A549 (cell line): Measurements from ENCODE around the gene SYNGR2. TPM values are rescaled to one million over a fixed set of nuclear protein-coding genes. Genes with fewer than 3 reads are reported as not detected.
"Not testable (repeated sequence)": the region's sequence is repeated elsewhere in the genome, so short reads cannot be mapped to it uniquely, and the experiment has no call there.

ENCODE experiments used
- ATAC-seq, 2 experiments: fragments of 200-7000 bp in 1 of 2; fragments of >200 bp in 1 of 2; cut with Nextera tagmentation in 1 of 2; cut with Tn5 transposase in 1 of 2; 3 replicates each; pipeline versions ENCODE4 v1.8.0 to v1.9.1; 2018 to 2020; ENCODE audit warnings: mild to moderate bottlenecking in 1 of 2, moderate library complexity in 1 of 2
- CTCF ChIA-PET: fragments of 300-600 bp; sonication (Branson Sonifier 250); formaldehyde crosslinking; extraction: SDS; loops from one replicate; lab custom pipeline; 2021; ENCODE audit warnings: antibody characterized with exemption, inconsistent platforms; lab: Yijun Ruan, JAX
- POLR2A ChIA-PET: fragments of 350-600 bp; formaldehyde crosslinking; extraction: SDS; loops from one replicate; lab custom pipeline; 2021; ENCODE audit warnings: antibody characterized with exemption, inconsistent platforms; lab: Yijun Ruan, JAX
- DNase-seq, 2 experiments: peaks; one replicate each; pipeline versions ENCODE4 v3.0.0 to v3.0.0-alpha.2; 2011 to 2016; ENCODE audit warnings: low read depth in 1 of 2, low spot score in 1 of 2
- FAIRE-seq: peaks from 2 replicates; lab custom pipeline; 2011; peaks lifted over from hg19 to GRCh38; lab: Jason Lieb, UNC
- H3K27ac ChIP-seq, 2 experiments: fragments of >200 bp; sonication (Bioruptor Twin); formaldehyde crosslinking; 3 replicates each; pipeline ENCODE4 v1.5.1; 2016 to 2017
- H3K4me1 ChIP-seq: fragments of >200 bp; sonication (Bioruptor Twin); formaldehyde crosslinking; 3 replicates; pipeline ENCODE4 v1.6.1; 2016
- H3K4me2 ChIP-seq: fragments of >200 bp; sonication (Bioruptor Twin); formaldehyde crosslinking; 3 replicates; pipeline ENCODE4 v1.6.1; 2016
- H3K4me3 ChIP-seq: fragments of >200 bp; sonication (Bioruptor Twin); formaldehyde crosslinking; 3 replicates; pipeline ENCODE4 v1.5.1; 2016
- H3K9me3 ChIP-seq: fragments of >200 bp; sonication (Bioruptor Twin); formaldehyde crosslinking; 3 replicates; pipeline ENCODE4 v1.6.1; 2016
- ATOH8 ChIP-seq: fragments of 250-450 bp; sonication (Bioruptor Pico); IDR thresholded peaks from 2 replicates; pipeline ENCODE4 v1.5.0; 2020; ENCODE audit warnings: low read depth, mild to moderate bottlenecking, moderate library complexity
- CHD2 ChIP-seq: fragments of 150-350 bp; IDR thresholded peaks from 2 replicates; pipeline ENCODE4 v1.6.1; 2014; ENCODE audit warnings: low read length; ENCODE audit not compliant: partially characterized antibody
- EHMT2 ChIP-seq: fragments of 200-600 bp; sonication (generic); IDR thresholded peaks from 2 replicates; pipeline ENCODE4 v1.6.1; 2016; ENCODE audit warnings: antibody characterized with exemption, low read depth, mild to moderate bottlenecking, moderate library complexity
- EP300 ChIP-seq, 2 experiments: fragments of >200 bp; sonication (Bioruptor Twin); formaldehyde crosslinking; IDR thresholded peaks; 2 replicates in 1 of 2; 3 replicates in 1 of 2; pipeline ENCODE4 v1.6.1; 2016 to 2017
- FOSB ChIP-seq: fragments of 250-450 bp; sonication (Bioruptor Pico); IDR thresholded peaks from 2 replicates; pipeline ENCODE4 v1.5.0; 2020; ENCODE audit warnings: mild to moderate bottlenecking, moderate library complexity
- FOXS1 ChIP-seq: fragments of 250-450 bp; sonication (Bioruptor Pico); IDR thresholded peaks from 2 replicates; pipeline ENCODE4 v1.5.0; 2020; ENCODE audit warnings: mild to moderate bottlenecking, moderate library complexity
- HMGXB4 ChIP-seq: fragments of 250-450 bp; sonication (Bioruptor Pico); IDR thresholded peaks from 2 replicates; pipeline ENCODE4 v1.5.0; 2021; ENCODE audit warnings: mild to moderate bottlenecking, moderate library complexity, borderline replicate concordance
- JUN ChIP-seq, 2 experiments: fragments of >200 bp; sonication (Bioruptor Twin); formaldehyde crosslinking; IDR thresholded peaks; 2 replicates in 1 of 2; 3 replicates in 1 of 2; pipeline ENCODE4 v1.6.1; 2016 to 2017
- MYC ChIP-seq: IDR thresholded peaks from 2 replicates; pipeline ENCODE4 v1.6.1; 2012; ENCODE audit warnings: mild to moderate bottlenecking, inconsistent platforms, low read length, improper control_type of control experiment, borderline replicate concordance
- NFE2L2 ChIP-seq: fragments of 150-350 bp; conservative IDR thresholded peaks from 2 replicates; pipeline ENCODE4 v1.6.1; 2014; ENCODE audit warnings: low read length
- NPAS2 ChIP-seq: fragments of 250-450 bp; sonication (Bioruptor Pico); IDR thresholded peaks from 2 replicates; pipeline ENCODE4 v1.8.0; 2022; ENCODE audit warnings: mild to moderate bottlenecking, moderate library complexity, borderline replicate concordance
- PBX3 ChIP-seq: IDR thresholded peaks from 2 replicates; pipeline ENCODE4 v1.6.1; 2012
- RAD21 ChIP-seq, 2 experiments: fragments of >200 bp in 1 of 2; sonication (Bioruptor Twin) in 1 of 2; formaldehyde crosslinking in 1 of 2; IDR thresholded peaks in 1 of 2; conservative IDR thresholded peaks in 1 of 2; 2 replicates in 1 of 2; 3 replicates in 1 of 2; pipeline ENCODE4 v1.6.1; 2012 to 2018; ENCODE audit warnings: inconsistent platforms in 1 of 2
- SREBF2 ChIP-seq: fragments of 450-650 bp; IDR thresholded peaks from 2 replicates; pipeline ENCODE4 v1.6.1; 2014; ENCODE audit warnings: mild to moderate bottlenecking, moderate library complexity
- TFCP2L1 ChIP-seq: fragments of 250-450 bp; sonication (Bioruptor Pico); IDR thresholded peaks from 2 replicates; pipeline ENCODE4 v1.5.0; 2021; ENCODE audit warnings: mild to moderate bottlenecking
- TP53 ChIP-seq: fragments of 250-450 bp; sonication (Bioruptor Pico); IDR thresholded peaks from 2 replicates; pipeline ENCODE4 v1.5.0; 2021; ENCODE audit warnings: mild to moderate bottlenecking, moderate library complexity
- WGBS: methylation state at CpG from one replicate; pipeline ENCODE4 v1.1.6; 2017; ENCODE audit errors: missing lambda C conversion rate; 5-methylcytosine and 5-hydroxymethylcytosine counted together
- polyA plus RNA-seq, 4 experiments: library from polyadenylated mRNA; depleted of rRNA in 3 of 4; stranded (reverse); fragments of >200 nt; fragmentation: RNase III in 1 of 4; extraction: RNeasy Plus Mini Kit Qiagen cat#74134 plus additional on column Dnase treatment in 1 of 4; gene quantifications; 2 replicates in 3 of 4; 3 replicates in 1 of 4; pipeline ENCODE4 v1.2.3, GENCODE V29; 2011 to 2017
- TF ChIP-seq, protein P1 (sequence below): fragments of >200 bp; sonication (Bioruptor Twin); formaldehyde crosslinking; IDR thresholded peaks from 2 replicates; pipeline ENCODE4 v1.6.1; 2016

The SYNGR2 gene
- polyA plus RNA-seq, 2 of the 4 experiments (the other 2 are of a cell fraction), result 102 to 113 TPM

DNA sequence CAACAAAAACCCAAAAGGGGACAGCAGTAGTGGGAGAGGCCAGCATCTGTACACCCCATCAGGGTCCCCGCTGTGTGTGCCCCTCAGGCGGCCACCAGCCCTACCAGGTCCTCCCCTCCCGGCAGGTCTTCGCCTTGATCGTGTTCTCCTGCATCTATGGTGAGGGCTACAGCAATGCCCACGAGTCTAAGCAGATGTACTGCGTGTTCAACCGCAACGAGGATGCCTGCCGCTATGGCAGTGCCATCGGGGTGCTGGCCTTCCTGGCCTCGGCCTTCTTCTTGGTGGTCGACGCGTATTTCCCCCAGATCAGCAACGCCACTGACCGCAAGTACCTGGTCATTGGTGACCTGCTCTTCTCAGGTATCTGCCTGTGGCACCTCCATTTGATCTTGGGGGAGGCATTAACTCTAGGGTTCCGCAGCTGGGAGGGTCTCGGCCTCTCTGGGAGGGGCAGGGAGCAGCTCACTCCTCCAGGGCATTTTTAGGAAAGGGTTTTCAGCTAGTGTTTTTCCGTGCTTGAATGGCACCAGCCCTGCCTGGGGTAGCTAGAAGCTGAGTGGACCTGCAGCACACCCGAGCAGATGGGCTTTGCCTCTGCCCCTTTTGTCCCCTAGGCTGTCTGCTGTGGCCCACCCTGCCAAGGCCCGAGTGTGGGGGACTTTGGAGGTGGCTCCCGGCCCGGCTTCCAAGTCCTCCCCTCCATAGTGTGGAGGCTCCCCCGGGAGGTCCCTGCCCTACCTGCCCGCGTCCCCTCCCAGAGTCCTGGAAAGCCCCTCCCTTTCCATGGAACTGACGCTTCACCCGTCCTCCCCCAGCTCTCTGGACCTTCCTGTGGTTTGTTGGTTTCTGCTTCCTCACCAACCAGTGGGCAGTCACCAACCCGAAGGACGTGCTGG lies 2.6 kb downstream of the SYNGR2 start:
- POLR2A ChIA-PET, result no interaction called here
- Histone ChIP-seq H3K27ac (no peak overlapping the region), H3K4me3 (no peak overlapping the region), H3K9me3 (no peaks in the 10 kb centered on the region), H3K4me2 (no peak overlapping the region), H3K4me1 (peaks cover 26% of the 10 kb centered on the region)
- FAIRE-seq (no peak), ATAC-seq (no peak), DNase-seq (no peak)
- TF ChIP-seq CHD2 (no peak), FOSB (CRISPR knock-in tag) (0 out of 2 replicates have a peak, but pooled peaks have one; percentile 23), HMGXB4 (CRISPR knock-in tag) (no peak), ATOH8 (CRISPR knock-in tag) (no peak), PBX3 (no peak), EHMT2 (no peak), EP300 (IDR thresholded peaks at IDR 0.05) (no peak), TFCP2L1 (CRISPR knock-in tag) (0 out of 2 replicates have a peak, but pooled peaks have one; percentile 39), FOXS1 (CRISPR knock-in tag) (no peak), MYC (no peak), SREBF2 (no peak), RAD21 (conservative IDR thresholded peaks at IDR 0.05 in 1 of 2, IDR thresholded peaks at IDR 0.05 in 1 of 2) (no peak), NFE2L2 (no peak), TP53 (no peak), NPAS2 (CRISPR knock-in tag) (no peak)
- TF ChIP-seq, protein P1, sequence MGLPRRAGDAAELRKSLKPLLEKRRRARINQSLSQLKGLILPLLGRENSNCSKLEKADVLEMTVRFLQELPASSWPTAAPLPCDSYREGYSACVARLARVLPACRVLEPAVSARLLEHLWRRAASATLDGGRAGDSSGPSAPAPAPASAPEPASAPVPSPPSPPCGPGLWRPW, result no peak
- CTCF ChIA-PET, result interaction anchor here (1.8 to 13.2 kb wide), 5 partner anchors 14 to 81 kb away, joined by 5 to 295 read pairs (median 105); partner anchors contain the start of genes AFMID, C17orf99 and TK1
- 91% methylated on average over 31 of the region's 31 CpGs for WGBS

DNA sequence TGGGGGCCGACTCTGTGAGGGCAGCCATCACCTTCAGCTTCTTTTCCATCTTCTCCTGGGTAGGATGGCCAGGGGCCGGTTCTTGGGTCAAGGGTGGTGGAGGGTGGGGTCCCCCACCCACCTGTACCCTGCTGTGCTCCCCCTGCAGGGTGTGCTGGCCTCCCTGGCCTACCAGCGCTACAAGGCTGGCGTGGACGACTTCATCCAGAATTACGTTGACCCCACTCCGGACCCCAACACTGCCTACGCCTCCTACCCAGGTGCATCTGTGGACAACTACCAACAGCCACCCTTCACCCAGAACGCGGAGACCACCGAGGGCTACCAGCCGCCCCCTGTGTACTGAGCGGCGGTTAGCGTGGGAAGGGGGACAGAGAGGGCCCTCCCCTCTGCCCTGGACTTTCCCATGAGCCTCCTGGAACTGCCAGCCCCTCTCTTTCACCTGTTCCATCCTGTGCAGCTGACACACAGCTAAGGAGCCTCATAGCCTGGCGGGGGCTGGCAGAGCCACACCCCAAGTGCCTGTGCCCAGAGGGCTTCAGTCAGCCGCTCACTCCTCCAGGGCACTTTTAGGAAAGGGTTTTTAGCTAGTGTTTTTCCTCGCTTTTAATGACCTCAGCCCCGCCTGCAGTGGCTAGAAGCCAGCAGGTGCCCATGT lies 3.3 kb downstream of the SYNGR2 start:
- 87% methylated on average over 19 of the region's 19 CpGs for WGBS
- POLR2A ChIA-PET, result not testable (repeated sequence)

More for the DNA sequence above, 3.3 kb downstream of the SYNGR2 start:
- TF ChIP-seq PBX3, result 0 out of 2 replicates have a peak, but pooled peaks have one; percentile 14
- TF ChIP-seq JUN (IDR thresholded peaks at IDR 0.05), result peak in 1 of 2 experiments; percentile 30; a peak in 1 of 5 replicates
- not testable (repeated sequence) for H3K4me3 ChIP-seq, FAIRE-seq, DNase-seq, ATAC-seq, H3K9me3 ChIP-seq
- CTCF ChIA-PET, result interaction anchor here (1.3 to 13.2 kb wide), 5 partner anchors 14 to 80 kb away, joined by 4 to 295 read pairs (median 105); partner anchors contain the start of genes AFMID, C17orf99 and TK1
- H3K4me1 ChIP-seq, result peaks cover 27% of the 10 kb centered on the region
- H3K27ac ChIP-seq, result peak overlapping the region in 1 of 2 experiments; percentile 29; a peak in 2 of 6 replicates
- H3K4me2 ChIP-seq, result peak overlapping the region; percentile 22; the same call in 2 of the 3 replicates
